Measurements from ENCODE around the gene HIGD1A.

Gene HIGD1A

GRCh38 chr3:42804106-42804830 is at the start of gene HIGD1A:
Gene HIGD1A, minus strand, starts transcription at chr3:42804490. Its CDS starts 10,237 bp downstream, at chr3:42794253.
- peak; percentile 93 for DNase-seq

DNA sequence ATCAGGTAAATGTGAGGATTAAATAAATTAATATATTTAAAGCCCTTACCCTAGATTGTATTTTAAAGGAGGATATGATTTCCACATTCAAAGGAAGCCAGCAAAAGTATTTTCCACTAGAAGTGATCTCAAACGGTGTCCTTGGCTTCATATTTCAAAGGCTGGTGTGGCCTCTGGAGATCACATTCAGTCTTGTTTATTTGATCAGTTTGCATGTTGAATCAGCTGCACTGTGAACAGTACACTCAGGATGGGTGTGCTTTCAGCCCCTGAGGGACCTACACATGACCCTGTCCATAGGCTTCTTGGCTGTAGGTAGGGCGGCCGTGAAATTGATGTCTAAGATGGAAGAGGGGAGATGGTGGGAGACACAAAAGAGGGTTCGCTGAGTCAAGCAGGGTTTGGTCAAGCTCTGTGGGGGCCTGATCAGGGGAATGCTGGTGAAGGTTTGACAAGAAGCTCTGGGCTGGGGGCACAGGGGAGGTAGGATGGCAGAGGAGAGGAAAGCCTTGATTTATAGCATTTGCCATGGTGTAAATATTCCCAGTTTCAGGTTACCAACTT is 49.5 kb upstream of the HIGD1A start:
- no peak for DNase-seq

GRCh38 chr3:42853056-42853455 is 48.8 kb upstream of the HIGD1A start:
- no peak for DNase-seq

- DNase-seq: no peak
Measured at GRCh38 chr3:42852441-42852840, 48.2 kb upstream of the HIGD1A start.

GRCh38 chr3:42851228-42851834 is 47.0 kb upstream of the HIGD1A start:
- peak; percentile 79 for DNase-seq

- no peak for DNase-seq
Measured at GRCh38 chr3:42850263-42850662, 46.0 kb upstream of the HIGD1A start.

DNA sequence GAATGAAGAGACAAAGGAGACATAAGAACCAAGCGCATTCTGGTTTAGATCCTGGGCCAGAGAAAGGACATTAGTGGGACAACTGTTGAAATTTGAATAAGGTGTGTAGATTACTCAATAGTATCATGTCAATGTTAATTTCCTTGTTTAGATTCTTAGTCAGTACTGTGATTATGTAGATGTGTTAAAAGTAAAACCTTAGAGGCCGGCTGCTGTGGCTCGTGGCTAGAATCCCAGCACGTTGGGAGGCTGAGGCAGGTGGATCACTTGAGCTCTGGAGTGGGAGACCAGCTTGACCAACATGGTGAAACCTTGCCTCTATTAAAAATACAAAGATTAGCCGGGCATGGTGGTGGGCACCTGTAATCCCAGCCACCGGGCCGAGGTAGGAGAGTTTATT is 44.7 kb upstream of the HIGD1A start:
- no peak for DNase-seq

- no peak for DNase-seq
Measured at GRCh38 chr3:42847731-42848130, 43.4 kb upstream of the HIGD1A start.

DNA sequence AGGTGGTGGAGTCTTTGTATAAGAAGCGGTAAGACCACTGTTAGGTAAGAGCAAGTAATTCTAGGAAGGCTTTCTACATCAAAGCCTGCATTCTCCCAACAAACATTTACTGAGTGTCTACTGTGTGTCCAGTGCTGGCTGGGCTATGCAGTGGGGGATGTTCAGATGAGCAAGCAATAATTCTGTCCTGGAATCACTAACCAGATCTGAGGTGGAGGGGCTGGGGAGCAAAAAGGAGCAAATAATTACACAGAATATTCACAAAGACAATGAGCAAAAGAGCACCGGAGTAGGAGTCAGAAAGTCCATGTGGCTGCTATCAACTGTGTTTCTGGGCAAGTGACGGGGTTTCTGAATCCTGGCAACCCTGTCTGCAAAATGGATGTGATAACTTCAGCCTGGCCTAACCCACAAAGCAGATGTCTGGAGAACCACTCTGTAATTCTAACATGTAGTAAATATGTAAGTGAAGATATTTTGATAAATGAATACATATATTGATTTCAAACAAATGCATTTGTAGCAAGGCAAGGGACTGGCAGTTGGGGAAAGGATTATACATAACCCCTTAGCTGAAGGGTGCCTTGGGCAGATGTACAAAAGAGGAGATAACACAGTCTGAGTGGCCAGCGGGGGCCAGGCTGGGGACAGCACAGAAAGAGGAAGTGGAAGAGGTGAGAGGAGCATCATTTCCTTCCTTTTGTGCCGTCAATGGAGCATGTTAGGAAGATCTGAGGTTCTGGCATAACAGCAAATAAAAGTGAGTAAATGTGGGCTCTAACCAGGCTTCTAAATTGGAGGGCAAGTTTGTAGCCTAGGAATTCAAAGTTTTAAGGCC is 42.6 kb upstream of the HIGD1A start:
- DNase-seq: no peak

GRCh38 chr3:42844815-42845214 is 40.5 kb upstream of the HIGD1A start:
- no peak for DNase-seq

DNA sequence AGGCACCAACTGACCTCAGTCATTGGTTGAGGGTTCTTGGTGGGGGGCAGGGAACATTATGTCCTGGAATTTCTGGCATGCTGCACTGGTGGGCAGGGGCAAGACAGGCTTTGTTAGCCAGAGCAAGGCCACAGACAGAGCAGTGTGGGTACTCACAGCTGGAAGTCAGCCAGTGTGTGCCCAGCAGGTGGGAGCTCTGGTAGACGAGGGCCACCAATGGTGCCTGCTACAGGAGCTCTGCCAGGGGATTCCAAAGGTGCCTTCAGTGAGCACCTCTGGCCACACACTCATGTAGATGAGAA is 40.1 kb upstream of the HIGD1A start:
- DNase-seq: no peak

- no peak for DNase-seq
Measured at GRCh38 chr3:42843713-42844411, 39.6 kb upstream of the HIGD1A start.

DNA sequence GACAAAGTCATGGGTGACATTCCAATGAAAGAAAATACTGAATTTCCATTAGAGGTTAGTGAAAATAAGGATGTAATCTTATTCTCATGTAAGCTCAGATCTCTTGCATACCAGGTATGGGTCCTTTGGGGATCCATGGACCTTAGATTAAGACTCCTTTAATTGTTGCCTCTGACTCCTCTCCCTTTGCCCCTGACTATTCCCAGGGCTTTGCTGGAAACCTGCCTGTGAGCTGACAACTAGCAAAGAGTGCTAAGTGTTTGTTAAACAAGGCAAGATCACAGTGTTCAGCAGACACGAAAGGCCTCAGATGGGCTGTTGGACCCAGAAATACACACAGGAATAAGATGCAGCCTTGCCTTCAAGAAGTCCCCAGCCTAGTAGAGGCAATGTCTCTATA is 37.0 kb upstream of the HIGD1A start:
- DNase-seq: no peak

GRCh38 chr3:42839616-42840015 is 35.3 kb upstream of the HIGD1A start:
- DNase-seq: peak; percentile 67

DNA sequence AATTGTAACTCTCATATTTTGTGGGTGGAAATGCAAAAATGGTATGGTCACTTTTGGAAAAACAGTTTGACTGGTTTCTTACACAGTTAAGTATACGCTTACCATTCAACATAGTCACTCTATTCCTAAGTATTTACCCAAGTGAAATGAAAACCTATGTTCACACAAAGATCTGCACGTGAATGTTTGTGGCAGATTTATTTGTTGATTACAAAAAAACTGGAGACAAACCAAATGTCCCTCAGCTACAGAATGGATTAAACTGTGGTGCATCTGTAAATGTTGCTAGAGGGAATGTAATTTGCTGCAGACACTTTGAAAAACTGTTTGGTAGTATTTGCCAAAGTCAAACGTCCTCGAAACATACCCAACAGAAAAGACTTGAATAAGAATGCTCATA is 34.3 kb upstream of the HIGD1A start:
- no peak for DNase-seq

- no peak for DNase-seq
Measured at GRCh38 chr3:42836150-42837123, 32.1 kb upstream of the HIGD1A start.

- DNase-seq: peak; percentile 82
Measured at GRCh38 chr3:42831321-42831713, 27.0 kb upstream of the HIGD1A start.

DNA sequence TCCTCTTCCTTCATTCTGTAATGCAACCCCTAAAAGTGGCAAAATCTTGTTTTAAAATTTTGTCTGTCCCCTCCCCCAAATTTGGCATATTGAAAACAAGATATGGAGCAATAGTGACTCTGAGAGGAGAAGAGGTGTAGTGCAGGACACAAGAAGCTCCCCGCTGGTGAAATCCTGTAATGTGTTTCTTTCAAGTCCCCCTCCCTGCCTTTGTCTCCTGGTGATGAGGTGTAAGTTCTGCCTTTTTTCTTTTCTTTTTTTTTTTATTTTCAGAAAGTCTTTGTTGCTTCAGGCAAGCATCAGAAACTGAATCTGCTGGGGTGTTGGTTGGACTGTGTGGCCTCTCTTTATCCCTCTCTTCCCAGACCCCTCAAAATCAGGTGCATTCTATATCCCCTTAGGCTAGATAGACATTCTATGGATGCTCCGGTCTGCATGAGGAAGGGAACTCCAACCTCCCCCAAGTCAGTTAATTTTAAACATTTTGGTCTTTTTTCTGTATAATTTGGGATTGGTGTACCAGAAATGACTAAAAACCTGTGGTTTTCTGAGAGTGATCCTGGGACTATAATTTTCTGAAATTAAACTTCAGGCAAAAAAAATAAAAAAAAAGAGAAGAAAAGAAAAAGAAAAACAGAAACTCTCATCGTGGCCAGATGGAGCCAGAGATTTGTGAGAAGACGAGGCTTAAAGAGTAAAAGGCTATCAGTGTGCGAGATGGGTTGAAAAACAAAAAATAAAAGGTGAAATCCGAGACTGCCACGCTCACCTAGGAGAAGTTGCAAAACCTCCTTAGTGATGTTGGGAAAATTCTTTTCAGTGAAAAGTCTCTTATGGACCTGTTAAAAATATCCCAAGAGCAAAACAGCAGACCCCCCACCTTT is 26.4 kb upstream of the HIGD1A start:
- no peak for DNase-seq

DNA sequence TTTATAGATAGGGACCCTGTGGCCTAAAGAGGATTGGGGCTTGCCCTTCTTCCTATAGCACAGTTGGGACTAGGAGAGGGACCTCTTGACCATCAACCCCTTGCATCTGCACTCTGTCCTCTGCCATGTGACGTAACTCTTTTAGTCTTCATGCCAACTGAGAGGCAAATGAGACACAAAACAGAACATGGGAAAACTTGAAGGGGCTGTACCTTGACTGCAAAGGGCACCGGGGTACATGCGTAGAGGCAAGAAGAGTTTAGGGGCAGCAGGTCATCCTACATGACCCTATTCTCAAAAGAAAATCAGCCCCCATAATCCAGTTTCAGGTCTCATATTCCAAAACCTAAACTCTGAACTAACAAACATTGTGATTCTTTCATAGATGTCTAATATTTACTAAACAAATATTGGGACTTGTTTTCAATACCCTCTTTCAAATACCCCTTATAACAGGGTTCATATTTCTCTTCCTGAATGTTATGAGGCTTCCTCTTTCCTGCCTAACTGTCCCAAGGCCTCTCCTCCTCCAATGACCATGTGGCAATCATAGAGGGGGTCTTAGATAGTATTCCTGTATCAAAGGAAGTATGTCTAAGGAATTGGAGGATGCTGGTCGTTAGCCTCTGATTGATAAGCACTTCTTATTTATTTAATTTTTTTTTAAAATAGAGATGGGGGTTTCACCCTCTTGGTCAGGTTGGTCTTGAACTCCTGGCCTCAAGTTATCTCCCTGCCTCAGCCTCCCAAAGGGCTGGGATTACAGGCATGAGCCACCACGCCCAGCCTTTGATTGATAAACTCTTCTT is 25.5 kb upstream of the HIGD1A start:
- DNase-seq: no peak

DNA sequence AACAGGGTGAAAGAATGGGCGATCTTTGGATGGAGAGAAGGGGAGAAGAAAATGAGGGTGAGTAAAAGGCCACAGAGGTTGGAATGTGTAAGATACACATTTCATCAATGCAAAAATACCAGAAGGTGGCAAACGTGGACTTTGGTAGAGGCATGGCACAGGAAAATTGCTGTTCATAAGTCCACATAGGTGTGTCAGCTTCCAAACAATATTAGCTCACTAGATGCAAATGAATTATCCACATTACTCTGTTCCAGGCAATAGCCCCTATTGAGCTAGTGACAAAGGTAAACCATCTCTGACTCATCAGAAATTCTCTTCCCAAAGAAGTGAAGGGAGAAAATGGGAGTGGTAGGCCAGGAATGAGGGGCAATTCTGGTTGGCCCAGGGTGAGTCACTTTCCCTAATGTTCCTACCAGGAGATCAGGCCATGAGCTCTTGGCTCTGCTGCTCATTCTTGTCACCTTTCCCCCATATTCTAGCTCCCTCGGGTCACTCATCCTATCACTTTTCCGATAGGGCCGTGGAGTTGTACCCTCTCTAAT is 24.9 kb upstream of the HIGD1A start:
- DNase-seq: no peak
